Left ventricle myocardium inferior (tissue), 1 donor: ENCODE results near the gene IFT122. TPM values are rescaled to one million over a fixed set of nuclear protein-coding genes. Genes with fewer than 3 reads are reported as not detected.
"Not testable (repeated sequence)": the region's sequence is repeated elsewhere in the genome, so short reads cannot be mapped to it uniquely, and the experiment has no call there.

Experiments used
- DNase-seq: peaks from one replicate; pipeline ENCODE4 v3.0.0-alpha.2; 2020
- H3K27ac ChIP-seq: fragments of 200-600 bp; replicated peaks from 2 replicates; pipeline ENCODE4 v1.8.0; 2021
- H3K27me3 ChIP-seq: fragments of 200-600 bp; 2 replicates; pipeline ENCODE4 v1.8.0; 2021; ENCODE audit warnings: low read depth
- H3K36me3 ChIP-seq: fragments of 200-600 bp; 2 replicates; pipeline ENCODE4 v1.8.0; 2021
- H3K4me1 ChIP-seq: fragments of 200-600 bp; 2 replicates; pipeline ENCODE4 v1.8.0; 2021
- H3K4me3 ChIP-seq: fragments of 200-600 bp; 2 replicates; pipeline ENCODE4 v1.8.0; 2021; ENCODE audit warnings: mild to moderate bottlenecking, moderate library complexity
- H3K9me3 ChIP-seq: fragments of 200-600 bp; replicated peaks from 2 replicates; pipeline ENCODE4 v1.8.0; 2021
- intact Hi-C: fragments of 100-400 bp; cut with micrococcal nuclease; formaldehyde crosslinking; loops from one replicate; pipeline ENCODE4 v1.11.0; 2022
- total RNA-seq: library from RNA; stranded (reverse); fragmentation: NEBNext Ultra II Directional; extraction: Animal tissue kit (Norgen Biotek cat#: 25700); gene quantifications from one replicate; pipeline ENCODE4 v1.2.1, GENCODE V29; 2021
- TF ChIP-seq, protein P1 (sequence below): fragments of 200-600 bp; IDR thresholded peaks from 2 replicates; pipeline ENCODE4 v1.8.0; 2021; ENCODE audit warnings: antibody characterized with exemption, mild to moderate bottlenecking, borderline replicate concordance
- donor health status: DM: no; HTN: yes; CAD: no; lungs with severe emphysema.

IFT122 gene
- total RNA-seq, 1 donor from 2014 or later: 16.5 TPM

DNA sequence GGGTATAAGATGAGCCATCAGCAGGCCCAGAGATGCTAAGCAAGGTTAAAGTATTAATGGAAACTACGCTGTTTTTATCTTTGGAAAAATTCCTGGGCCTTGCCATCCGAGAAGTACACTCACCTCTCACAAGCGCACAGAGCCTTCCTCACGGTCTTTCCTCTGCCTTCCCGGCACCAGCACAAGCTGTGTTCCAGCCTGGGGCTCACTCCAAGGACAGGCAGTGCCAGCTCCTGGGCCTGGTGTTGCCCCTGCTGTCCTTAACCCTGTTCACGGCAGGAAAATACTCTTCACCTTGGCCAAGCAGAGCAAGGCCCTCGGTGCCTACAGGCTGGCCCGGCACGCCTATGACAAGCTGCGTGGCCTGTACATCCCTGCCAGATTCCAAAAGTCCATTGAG is 74.1 kb downstream of the IFT122 start:
- peak overlapping the region; percentile 62 for H3K27ac ChIP-seq
- H3K9me3 ChIP-seq: no peaks in the 10 kb centered on the region
- intact Hi-C loops: no loop called here
- no peak overlapping the region for H3K4me3 ChIP-seq
- TF ChIP-seq, protein P1, sequence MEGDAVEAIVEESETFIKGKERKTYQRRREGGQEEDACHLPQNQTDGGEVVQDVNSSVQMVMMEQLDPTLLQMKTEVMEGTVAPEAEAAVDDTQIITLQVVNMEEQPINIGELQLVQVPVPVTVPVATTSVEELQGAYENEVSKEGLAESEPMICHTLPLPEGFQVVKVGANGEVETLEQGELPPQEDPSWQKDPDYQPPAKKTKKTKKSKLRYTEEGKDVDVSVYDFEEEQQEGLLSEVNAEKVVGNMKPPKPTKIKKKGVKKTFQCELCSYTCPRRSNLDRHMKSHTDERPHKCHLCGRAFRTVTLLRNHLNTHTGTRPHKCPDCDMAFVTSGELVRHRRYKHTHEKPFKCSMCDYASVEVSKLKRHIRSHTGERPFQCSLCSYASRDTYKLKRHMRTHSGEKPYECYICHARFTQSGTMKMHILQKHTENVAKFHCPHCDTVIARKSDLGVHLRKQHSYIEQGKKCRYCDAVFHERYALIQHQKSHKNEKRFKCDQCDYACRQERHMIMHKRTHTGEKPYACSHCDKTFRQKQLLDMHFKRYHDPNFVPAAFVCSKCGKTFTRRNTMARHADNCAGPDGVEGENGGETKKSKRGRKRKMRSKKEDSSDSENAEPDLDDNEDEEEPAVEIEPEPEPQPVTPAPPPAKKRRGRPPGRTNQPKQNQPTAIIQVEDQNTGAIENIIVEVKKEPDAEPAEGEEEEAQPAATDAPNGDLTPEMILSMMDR: no peak
- DNase-seq: no peak
- H3K4me1 ChIP-seq: peaks cover 18% of the 10 kb centered on the region
- H3K36me3 ChIP-seq: peaks cover 33% of the 10 kb centered on the region
- H3K27me3 ChIP-seq: no peaks in the 10 kb centered on the region

DNA sequence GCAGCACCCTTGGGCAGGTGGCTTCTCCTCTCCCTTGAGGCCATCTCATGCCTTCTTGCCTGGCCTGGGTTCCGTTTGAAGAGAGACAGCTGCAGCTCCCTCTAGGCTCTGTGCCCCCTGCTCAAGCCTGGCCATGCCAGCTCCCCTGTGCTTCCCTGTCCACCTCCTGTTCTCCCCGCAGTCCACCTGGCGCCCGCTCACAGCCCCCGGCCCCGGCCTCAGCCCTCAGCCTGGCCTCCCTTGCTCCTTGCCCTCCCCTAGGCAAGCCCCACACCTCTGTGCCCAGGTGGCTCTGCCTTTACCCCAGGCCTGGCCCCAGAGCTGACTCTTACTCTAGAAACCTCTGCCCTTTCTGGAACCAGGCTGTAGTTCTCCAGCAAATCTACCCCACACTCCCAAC is 74.5 kb downstream of the IFT122 start:
- Histone ChIP-seq H3K36me3 (peaks cover 32% of the 10 kb centered on the region), H3K4me1 (peaks cover 18% of the 10 kb centered on the region), H3K4me3 (no peak overlapping the region), H3K9me3 (no peaks in the 10 kb centered on the region), H3K27ac (peak overlapping the region; percentile 62), H3K27me3 (no peaks in the 10 kb centered on the region)
- TF ChIP-seq, protein P1: no peak
- DNase-seq: no peak
- intact Hi-C loops: no loop called here

DNA sequence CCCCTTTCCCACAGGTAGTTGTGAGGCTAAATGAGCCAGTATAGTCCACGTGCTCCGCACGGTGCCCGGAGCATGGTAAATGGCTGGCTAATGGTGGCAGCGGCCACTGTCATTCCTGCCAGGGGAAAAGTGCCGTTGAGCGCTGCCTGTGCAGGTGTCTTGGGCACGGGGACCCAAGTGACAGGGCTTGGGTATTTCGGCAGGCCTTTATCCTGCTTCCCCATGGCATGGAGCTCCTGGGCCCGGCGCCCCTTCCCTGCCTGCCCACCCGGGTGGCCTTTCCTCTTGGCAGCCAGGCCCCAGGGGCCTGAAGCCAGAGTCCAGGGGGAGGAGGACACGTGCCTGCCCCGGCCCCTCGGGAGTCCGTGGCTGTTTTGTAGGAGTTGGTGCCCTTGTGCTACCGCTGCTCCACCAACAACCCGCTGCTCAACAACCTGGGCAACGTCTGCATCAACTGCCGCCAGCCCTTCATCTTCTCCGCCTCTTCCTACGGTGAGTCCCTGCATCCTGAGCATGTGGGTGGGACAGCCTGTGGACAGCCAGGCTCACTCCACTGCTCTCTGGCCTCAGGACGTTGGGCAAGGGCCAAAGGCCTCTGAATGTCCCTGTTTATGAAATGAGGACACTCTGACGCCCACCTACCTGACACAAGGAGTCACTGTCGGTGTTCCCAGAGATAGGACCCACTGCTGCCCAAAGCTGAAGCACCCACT is 75.2 kb downstream of the IFT122 start:
- DNase-seq, intact Hi-C loops, H3K9me3 ChIP-seq, H3K27ac ChIP-seq, H3K4me3 ChIP-seq, H3K27me3 ChIP-seq: not testable (repeated sequence)
- peaks cover 32% of the 10 kb centered on the region for H3K36me3 ChIP-seq
- peaks cover 18% of the 10 kb centered on the region for H3K4me1 ChIP-seq

DNA sequence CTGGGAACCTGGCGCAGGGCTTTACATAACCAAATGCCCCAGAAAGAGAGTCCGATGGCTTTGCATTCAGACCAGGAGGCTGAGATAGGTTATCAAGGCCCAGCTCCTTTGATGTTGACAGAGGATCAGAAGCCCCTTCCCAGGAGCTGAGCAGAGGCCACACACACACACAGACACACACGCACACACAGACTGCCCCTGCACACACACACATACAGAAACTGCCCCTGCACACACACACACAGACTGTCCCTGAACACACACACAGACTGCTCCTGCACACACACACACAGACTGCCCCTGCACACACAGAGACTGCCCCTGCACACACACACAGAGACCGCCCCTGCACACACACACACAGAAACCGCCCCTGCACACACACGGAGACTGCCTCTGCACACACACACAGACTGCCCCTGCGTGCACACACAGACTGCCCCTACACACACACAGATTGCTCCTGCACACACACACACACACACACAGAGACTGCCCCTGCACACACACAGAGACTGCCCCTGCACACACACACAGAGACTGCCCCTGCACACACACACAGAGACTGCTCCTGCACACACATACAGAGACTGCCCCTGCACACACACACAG is 75.9 kb downstream of the IFT122 start:
- peaks cover 11% of the 10 kb centered on the region for H3K4me1 ChIP-seq
- H3K9me3 ChIP-seq, intact Hi-C loops, H3K27ac ChIP-seq, H3K4me3 ChIP-seq, H3K27me3 ChIP-seq, DNase-seq: not testable (repeated sequence)
- H3K36me3 ChIP-seq: peaks cover 32% of the 10 kb centered on the region

DNA sequence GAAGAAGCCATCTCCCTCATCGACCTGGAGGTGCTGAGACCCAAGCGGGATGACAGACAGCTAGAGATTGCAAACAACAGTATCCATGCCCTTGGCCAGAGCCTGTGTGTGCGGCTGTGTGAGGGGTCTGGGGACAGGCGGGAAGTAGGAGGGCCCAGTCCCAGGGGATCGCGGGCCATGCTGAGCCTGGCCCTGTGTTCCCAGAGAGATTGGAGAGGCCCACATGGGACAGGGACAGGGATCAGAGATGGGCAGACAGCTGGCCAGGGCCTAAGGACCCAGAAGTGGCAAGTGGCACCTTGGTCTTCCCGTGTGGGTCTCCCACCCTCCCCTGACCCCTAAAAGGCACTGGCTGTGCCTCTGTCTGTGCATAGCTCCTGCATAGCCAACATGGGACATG is 77.5 kb downstream of the IFT122 start:
- peaks cover 30% of the 10 kb centered on the region for H3K36me3 ChIP-seq
- no peak overlapping the region for H3K27ac ChIP-seq
- no peaks in the 10 kb centered on the region for H3K9me3 ChIP-seq
- TF ChIP-seq, protein P1: no peak
- no peak overlapping the region for H3K4me3 ChIP-seq
- intact Hi-C loops: no loop called here
- DNase-seq: no peak
- peaks cover 5% of the 10 kb centered on the region for H3K4me1 ChIP-seq
- no peaks in the 10 kb centered on the region for H3K27me3 ChIP-seq

DNA sequence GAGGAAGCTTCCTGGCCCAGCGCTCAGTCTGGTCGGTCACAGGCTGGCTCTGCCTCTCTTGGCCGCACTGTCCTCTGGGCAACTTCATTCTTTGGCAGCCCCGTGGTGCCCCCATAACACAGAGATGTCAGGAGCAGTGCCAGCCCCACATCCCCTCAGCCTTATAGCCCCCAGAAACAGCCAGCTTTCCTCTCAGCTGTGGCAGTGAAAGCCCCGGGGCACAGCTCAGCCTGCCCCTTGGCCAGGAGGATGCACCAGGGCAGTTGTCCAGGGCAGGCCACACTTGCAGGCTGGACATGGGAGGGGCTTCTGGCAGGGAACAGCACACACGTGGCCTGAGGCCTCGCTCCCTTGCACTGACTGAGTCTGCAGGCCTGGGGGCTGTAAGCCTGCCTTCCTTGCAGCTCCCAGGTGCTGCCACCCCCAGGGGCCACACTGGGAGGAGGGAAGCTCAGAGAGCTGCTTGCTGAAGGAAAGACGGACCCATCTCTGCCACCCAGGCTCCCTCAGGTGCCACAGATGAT is 78.1 kb downstream of the IFT122 start:
- no peaks in the 10 kb centered on the region for H3K9me3 ChIP-seq
- H3K27me3 ChIP-seq: no peaks in the 10 kb centered on the region
- TF ChIP-seq, protein P1: no peak
- peaks cover 5% of the 10 kb centered on the region for H3K4me1 ChIP-seq
- no peak overlapping the region for H3K27ac ChIP-seq
- DNase-seq: no peak
- no peak overlapping the region for H3K4me3 ChIP-seq
- peaks cover 24% of the 10 kb centered on the region for H3K36me3 ChIP-seq
- intact Hi-C loops: no loop called here
